PC-3 (cell line): ENCODE measurements around the gene KCTD11. TPM values are rescaled to one million over a fixed set of nuclear protein-coding genes. Genes with fewer than 3 reads are reported as not detected.
A peak's percentile ranks its signal among the peaks of the same experiment; 100 is the strongest.

Experiments
- ATAC-seq: fragments of 200-7000 bp; cut with Tn5 transposase; 2 replicates; pipeline ENCODE4 v1.9.1; 2020; ENCODE audit warnings: mild to moderate bottlenecking, moderate library complexity
- BruUV-seq: library from RNA; stranded (reverse); fragments of 400-500 nt; replicated peaks from 2 replicates; lab custom pipeline; 2021; lab: Mats Ljungman, UMichigan
- CTCF ChIA-PET: fragments of 300-600 bp; sonication (Branson Sonifier 250); formaldehyde crosslinking; loops from one replicate; lab custom pipeline; 2022; ENCODE audit warnings: antibody characterized with exemption; lab: Charles Lee
- POLR2A ChIA-PET: fragments of 300-600 bp; sonication (Branson Sonifier 250); formaldehyde crosslinking; loops from one replicate; lab custom pipeline; 2022; ENCODE audit warnings: antibody characterized with exemption; ENCODE audit not compliant: unreplicated experiment; lab: Charles Lee
- DNase-seq: peaks from one replicate; pipeline ENCODE4 v3.0.0-alpha.2; 2015
- H2AFZ ChIP-seq: fragments of 300-600 bp; sonication (generic); 2 replicates; pipeline ENCODE4 v1.6.0; 2016; ENCODE audit warnings: antibody characterized with exemption, low read length
- H3F3A ChIP-seq: fragments of 300-600 bp; sonication (generic); one replicate; pipeline ENCODE4 v1.6.0; 2017; ENCODE audit warnings: antibody characterized with exemption, low read length, control low read depth, mild to moderate bottlenecking; ENCODE audit not compliant: unreplicated experiment
- H3K27ac ChIP-seq: fragments of 300-600 bp; sonication (generic); 2 replicates; pipeline ENCODE4 v1.5.1; 2016; ENCODE audit warnings: mild to moderate bottlenecking, low read length
- H3K27me3 ChIP-seq: fragments of 300-600 bp; sonication (generic); 2 replicates; pipeline ENCODE4 v1.6.1; 2016; ENCODE audit warnings: low read length, mixed read lengths
- H3K36me3 ChIP-seq: fragments of 300-600 bp; sonication (generic); 2 replicates; pipeline ENCODE4 v1.6.1; 2016; ENCODE audit warnings: low read depth, mixed run types, low read length, mixed read lengths
- H3K4me1 ChIP-seq: fragments of 300-600 bp; sonication (generic); 2 replicates; pipeline ENCODE4 v1.5.1; 2016; ENCODE audit warnings: low read length; ENCODE audit not compliant: insufficient read depth
- H3K4me2 ChIP-seq: fragments of 300-600 bp; sonication (generic); 2 replicates; pipeline ENCODE4 v1.6.0; 2016; ENCODE audit warnings: low read length
- H3K4me3 ChIP-seq: fragments of 300-600 bp; sonication (generic); 2 replicates; pipeline ENCODE4 v1.5.1; 2016; ENCODE audit warnings: mild to moderate bottlenecking, low read length, mixed read lengths
- H3K79me2 ChIP-seq: fragments of 300-600 bp; sonication (generic); 2 replicates; pipeline ENCODE4 v1.6.1; 2017; ENCODE audit warnings: low read length, mixed read lengths
- H3K9ac ChIP-seq: fragments of 300-600 bp; sonication (generic); 2 replicates; pipeline ENCODE4 v1.6.0; 2016; ENCODE audit warnings: mild to moderate bottlenecking, low read length
- H3K9me2 ChIP-seq: fragments of 300-600 bp; sonication (generic); replicated peaks from 2 replicates; pipeline ENCODE4 v1.6.1; 2016; ENCODE audit warnings: mixed run types, low read length, mixed read lengths
- H3K9me3 ChIP-seq: fragments of 300-600 bp; sonication (generic); 2 replicates; pipeline ENCODE4 v1.6.1; 2016; ENCODE audit warnings: low read length, mixed read lengths
- H4K20me1 ChIP-seq: fragments of 300-600 bp; sonication (generic); 2 replicates; pipeline ENCODE4 v1.6.1; 2016; ENCODE audit warnings: low read length, mixed read lengths
- CTCF ChIP-seq: fragments of 300-600 bp; sonication (generic); conservative IDR thresholded peaks from 2 replicates; pipeline ENCODE4 v1.5.1; 2017; ENCODE audit warnings: antibody characterized with exemption, low read depth, mild to moderate bottlenecking, low read length
- EZH2 ChIP-seq: fragments of 300-600 bp; sonication (generic); IDR thresholded peaks from one replicate; pipeline ENCODE4 v1.6.1; 2017; ENCODE audit warnings: antibody characterized with exemption, mild to moderate bottlenecking, low read length; ENCODE audit not compliant: unreplicated experiment
- EZH2phosphoT487 ChIP-seq: fragments of 300-600 bp; sonication (generic); IDR thresholded peaks from 2 replicates; pipeline ENCODE4 v1.6.1; 2018; ENCODE audit warnings: mild to moderate bottlenecking, antibody characterized with exemption, low read length, borderline replicate concordance
- intact Hi-C: fragments of 100-400 bp; cut with micrococcal nuclease; formaldehyde crosslinking; loops from 2 replicates; pipeline ENCODE4 v1.9.0; 2023
- total RNA-seq: library from RNA; depleted of rRNA; stranded (reverse); fragments of >200 nt; gene quantifications from 2 replicates; pipeline ENCODE4 v1.2.3, GENCODE V29; 2014

The KCTD11 gene
- total RNA-seq, 1 experiment from 2014 or later, result 7.0 TPM

- H3K27me3 ChIP-seq, result no peaks in the 10 kb centered on the region
- H3K27ac ChIP-seq, result no peak overlapping the region
- H3K9me2 ChIP-seq, result no peaks in the 10 kb centered on the region
- no peak overlapping the region for H3K4me3 ChIP-seq
- no TSS peak for BruUV-seq
- ChIA-PET POLR2A (no interaction called here), CTCF (no interaction called here)
- no peak overlapping the region for H2AFZ ChIP-seq
- no peaks in the 10 kb centered on the region for H3K79me2 ChIP-seq
- no peaks in the 10 kb centered on the region for H3K9me3 ChIP-seq
- no peak for ATAC-seq
- intact Hi-C loops, result no loop called here
- no peaks in the 10 kb centered on the region for H3K4me1 ChIP-seq
- no peaks in the 10 kb centered on the region for H3F3A ChIP-seq
- no peak overlapping the region for H3K9ac ChIP-seq
- peak; percentile 19 for DNase-seq
- no peaks in the 10 kb centered on the region for H3K36me3 ChIP-seq
- H3K4me2 ChIP-seq, result no peak overlapping the region
- no peaks in the 10 kb centered on the region for H4K20me1 ChIP-seq
- TF ChIP-seq EZH2phosphoT487, result no peak
- no peak for TF ChIP-seq CTCF
- TF ChIP-seq EZH2, result no peak
Observed at GRCh38 chr17:7340179-7340578, 11.8 kb upstream of the KCTD11 start.

- CTCF ChIA-PET, result no interaction called here
- TF ChIP-seq EZH2 (no peak), CTCF (no peak), EZH2phosphoT487 (no peak)
- H3K4me3 ChIP-seq, result no peak overlapping the region
- no peak for ATAC-seq
- DNase-seq, result no peak
- no TSS peak for BruUV-seq
- POLR2A ChIA-PET, result interaction anchor here (0.6 kb wide), 1 partner anchor 283 kb away, joined by 3 read pairs; no protein-coding TSS in a partner anchor
- no peaks in the 10 kb centered on the region for H3K4me1 ChIP-seq
- H3K9me3 ChIP-seq, result no peaks in the 10 kb centered on the region
- no peaks in the 10 kb centered on the region for H3F3A ChIP-seq
- no peak overlapping the region for H3K4me2 ChIP-seq
- H3K9me2 ChIP-seq, result no peaks in the 10 kb centered on the region
- no peak overlapping the region for H3K27ac ChIP-seq
- H4K20me1 ChIP-seq, result no peaks in the 10 kb centered on the region
- no peak overlapping the region for H3K9ac ChIP-seq
- H3K36me3 ChIP-seq, result no peaks in the 10 kb centered on the region
- no peak overlapping the region for H2AFZ ChIP-seq
- H3K27me3 ChIP-seq, result no peaks in the 10 kb centered on the region
- no peaks in the 10 kb centered on the region for H3K79me2 ChIP-seq
- intact Hi-C loops, result no loop called here
Observed at GRCh38 chr17:7341842-7342241, 10.1 kb upstream of the KCTD11 start.

GRCh38 chr17:7343250-7343649 is 8.7 kb upstream of the KCTD11 start:
- no peaks in the 10 kb centered on the region for H3K27me3 ChIP-seq
- H3F3A ChIP-seq, result no peaks in the 10 kb centered on the region
- H3K4me1 ChIP-seq, result no peaks in the 10 kb centered on the region
- BruUV-seq, result no TSS peak
- no peaks in the 10 kb centered on the region for H3K79me2 ChIP-seq
- no peak for DNase-seq
- no peaks in the 10 kb centered on the region for H3K9me3 ChIP-seq
- no peak overlapping the region for H3K4me2 ChIP-seq
- H2AFZ ChIP-seq, result no peak overlapping the region
- no peaks in the 10 kb centered on the region for H3K9me2 ChIP-seq
- POLR2A ChIA-PET, result no interaction called here
- H4K20me1 ChIP-seq, result no peaks in the 10 kb centered on the region
- intact Hi-C loops, result no loop called here
- H3K4me3 ChIP-seq, result no peak overlapping the region
- H3K27ac ChIP-seq, result no peak overlapping the region
- H3K36me3 ChIP-seq, result no peaks in the 10 kb centered on the region
- CTCF ChIA-PET, result interaction anchor here (0.6 kb wide), 1 partner anchor 180 kb away, joined by 4 read pairs; no protein-coding TSS in a partner anchor
- no peak for TF ChIP-seq CTCF
- no peak for TF ChIP-seq EZH2
- TF ChIP-seq EZH2phosphoT487, result no peak
- no peak overlapping the region for H3K9ac ChIP-seq
- ATAC-seq, result no peak
